GM12892 (cell line): ENCODE results near the gene ANKRD33.

ENCODE experiments used
- POLR2A ChIP-seq: IDR thresholded peaks from 2 replicates; pipeline ENCODE4 v1.6.1; 2011; ENCODE audit warnings: low read depth, low read length, control low read depth
- POLR2AphosphoS5 ChIP-seq: IDR thresholded peaks from 2 replicates; pipeline ENCODE4 v1.6.1; 2011; ENCODE audit warnings: low read depth, low read length, control low read depth
- TAF1 ChIP-seq: IDR thresholded peaks from 2 replicates; pipeline ENCODE4 v1.6.1; 2011; ENCODE audit warnings: low read depth, mild to moderate bottlenecking, control low read depth, low read length, borderline replicate concordance

- TF ChIP-seq POLR2A (no peak), TAF1 (no peak), POLR2AphosphoS5 (no peak)
These were observed 38.8 kb upstream of the ANKRD33 start for GRCh38 chr12:51848841-51849735.
